Endothelial cell of umbilical vein (primary cell): Measurements from ENCODE around the gene LCOR. TPM values are rescaled to one million over a fixed set of nuclear protein-coding genes. Genes with fewer than 3 reads are reported as not detected.

ENCODE experiments used
- BruUV-seq: library from RNA; stranded (reverse); fragments of 400-500 nt; replicated peaks from 2 replicates; lab custom pipeline; 2021; lab: Mats Ljungman, UMichigan
- CTCF ChIA-PET: fragments of 300-600, 350-600 bp; sonication (Branson Sonifier 250); formaldehyde crosslinking; loops from one replicate; lab custom pipeline; 2021; ENCODE audit warnings: antibody characterized with exemption, inconsistent platforms; lab: Charles Lee
- POLR2A ChIA-PET: fragments of 300-600, 350-600 bp; sonication (Branson Sonifier 250); formaldehyde crosslinking; loops from one replicate; lab custom pipeline; 2021; ENCODE audit warnings: antibody characterized with exemption, inconsistent platforms; lab: Charles Lee
- DNase-seq: peaks from one replicate; pipeline ENCODE4 v3.0.0-alpha.2; 2011; ENCODE audit warnings: low read depth, low spot score
- FAIRE-seq: peaks from 2 replicates; lab custom pipeline; 2011; peaks lifted over from hg19 to GRCh38; lab: Jason Lieb, UNC
- H2AFZ ChIP-seq: 2 replicates; pipeline ENCODE4 v1.6.0; 2012; ENCODE audit warnings: low read depth, low read length, control low read depth, inconsistent platforms
- H3K27ac ChIP-seq: 2 replicates; pipeline ENCODE4 v1.5.1; 2011; ENCODE audit warnings: low read depth, mild to moderate bottlenecking, control low read depth, low read length, moderate library complexity; ENCODE audit not compliant: insufficient read depth
- H3K27me3 ChIP-seq, 2 experiments: 2 replicates each; pipeline versions ENCODE4 v1.6.0 to v1.6.1; 2011; ENCODE audit warnings: low read length in 2 of 2, mixed read lengths in 1 of 2; ENCODE audit not compliant: control insufficient read depth in 2 of 2, insufficient read depth in 2 of 2
- H3K36me3 ChIP-seq, 2 experiments: 2 replicates in 1 of 2; 3 replicates in 1 of 2; pipeline ENCODE4 v1.5.1; 2011; ENCODE audit warnings: low read length in 2 of 2, mild to moderate bottlenecking in 1 of 2, moderate library complexity in 1 of 2; ENCODE audit not compliant: control insufficient read depth in 2 of 2, insufficient read depth in 2 of 2; ENCODE audit errors: extremely low read depth in 1 of 2
- H3K4me1 ChIP-seq: 3 replicates; pipeline ENCODE4 v1.5.1; 2011; ENCODE audit warnings: mild to moderate bottlenecking, low read length; ENCODE audit not compliant: control insufficient read depth, insufficient read depth; ENCODE audit errors: extremely low read depth
- H3K4me2 ChIP-seq: 2 replicates; pipeline ENCODE4 v1.6.1; 2011; ENCODE audit warnings: low read length, control low read depth, mixed read lengths; ENCODE audit not compliant: insufficient read depth
- H3K4me3 ChIP-seq, 3 experiments: fragments of 200-600 bp in 1 of 3; sonication (generic), shearing (Covaris generic) in 1 of 3; replicated peaks in 1 of 3; 2 replicates each; pipeline ENCODE4 v1.5.1; 2011 to 2016; ENCODE audit warnings: control low read depth in 3 of 3, low read length in 3 of 3, mild to moderate bottlenecking in 2 of 3, inconsistent platforms in 1 of 3, low read depth in 1 of 3, moderate library complexity in 1 of 3; ENCODE audit not compliant: insufficient read depth in 1 of 3
- H3K79me2 ChIP-seq: 2 replicates; pipeline ENCODE4 v1.6.0; 2012; ENCODE audit warnings: low read length, inconsistent platforms; ENCODE audit not compliant: control insufficient read depth, insufficient read depth
- H3K9ac ChIP-seq: replicated peaks from 2 replicates; pipeline ENCODE3; 2011; ENCODE audit warnings: low read length, control low read depth; ENCODE audit not compliant: insufficient read depth; ENCODE audit errors: extremely low read depth
- H3K9me1 ChIP-seq: replicated peaks from 3 replicates; pipeline ENCODE4 v1.6.0; 2011; ENCODE audit warnings: mild to moderate bottlenecking, low read length; ENCODE audit not compliant: control insufficient read depth, insufficient read depth; ENCODE audit errors: extremely low read depth
- H3K9me3 ChIP-seq: replicated peaks from 2 replicates; pipeline ENCODE4 v1.5.1; 2012; ENCODE audit warnings: low read length, inconsistent platforms; ENCODE audit not compliant: control insufficient read depth, insufficient read depth
- H4K20me1 ChIP-seq: replicated peaks from 2 replicates; pipeline ENCODE3; 2011; ENCODE audit warnings: mild to moderate bottlenecking, low read length; ENCODE audit not compliant: control insufficient read depth, insufficient read depth; ENCODE audit errors: extremely low read depth
- EZH2 ChIP-seq: IDR thresholded peaks from 2 replicates; pipeline ENCODE4 v1.6.1; 2012; ENCODE audit warnings: borderline replicate concordance, low read depth, mild to moderate bottlenecking, moderate library complexity, low read length, inconsistent platforms; ENCODE audit not compliant: severe bottlenecking
- GATA2 ChIP-seq: IDR thresholded peaks from 2 replicates; pipeline ENCODE4 v1.7.0; 2011; ENCODE audit warnings: low read depth, mild to moderate bottlenecking, moderate library complexity, mixed read lengths, low read length; ENCODE audit not compliant: insufficient read length, insufficient read depth
- MAX ChIP-seq: IDR thresholded peaks from 2 replicates; pipeline ENCODE4 v1.6.1; 2011; ENCODE audit not compliant: insufficient read depth, insufficient read length
- MYC ChIP-seq: IDR thresholded peaks from one replicate; pipeline ENCODE4 v1.6.1; 2011; ENCODE audit warnings: mild to moderate bottlenecking, low read depth, low read length
- POLR2A ChIP-seq: IDR thresholded peaks from 2 replicates; pipeline ENCODE4 v1.6.1; 2012; ENCODE audit warnings: low read depth, mild to moderate bottlenecking, control low read depth, low read length
- POLR2AphosphoS5 ChIP-seq: IDR thresholded peaks from 2 replicates; pipeline ENCODE4 v1.6.1; 2012; ENCODE audit warnings: low read depth, mild to moderate bottlenecking, control low read depth, low read length, moderate library complexity; ENCODE audit not compliant: insufficient read depth
- dilution Hi-C: fragments of 300-500 bp; cut with MboI; formaldehyde crosslinking; loops from one replicate; pipeline ENCODE4 v1.15.0; 2019; ENCODE audit warnings: low sequenced_read_pairs; ENCODE audit not compliant: extremely low pct_ligation_motif_present
- intact Hi-C: fragments of 100-400 bp; cut with micrococcal nuclease; formaldehyde crosslinking; loops from one replicate; pipeline ENCODE4 v1.10.0; 2022
- polyA plus RNA-seq, 4 experiments: library from polyadenylated mRNA; depleted of rRNA in 3 of 4; stranded (reverse) in 3 of 4; unstranded in 1 of 4; fragments of >200 nt; gene quantifications; 2 replicates each; pipeline versions ENCODE4 v1.2.1 to v1.2.3, GENCODE V29; 2011 to 2012; ENCODE audit warnings: missing spikeins in 1 of 4
- total RNA-seq: library from RNA; stranded (reverse); gene quantifications from 2 replicates; pipeline ENCODE4 v1.2.3, GENCODE V29; 2021
- TF ChIP-seq, protein P1 (sequence below), 2 donors: IDR thresholded peaks; 1 replicate in 1 of 2; 2 replicates in 1 of 2; pipeline ENCODE4 v1.5.1; 2011; ENCODE audit warnings: low read length in 2 of 2, mild to moderate bottlenecking in 2 of 2, moderate library complexity in 2 of 2, control low read depth in 1 of 2, inconsistent platforms in 1 of 2, low read depth in 1 of 2; ENCODE audit not compliant: insufficient read depth in 1 of 2; ENCODE audit errors: extremely low read depth in 1 of 2

Gene LCOR
- total and polyA plus RNA-seq, 2 donors (not counting 3 experiments of a cell fraction or from before 2014, with no cell fraction given), result 11.6 to 39.0 TPM

DNA sequence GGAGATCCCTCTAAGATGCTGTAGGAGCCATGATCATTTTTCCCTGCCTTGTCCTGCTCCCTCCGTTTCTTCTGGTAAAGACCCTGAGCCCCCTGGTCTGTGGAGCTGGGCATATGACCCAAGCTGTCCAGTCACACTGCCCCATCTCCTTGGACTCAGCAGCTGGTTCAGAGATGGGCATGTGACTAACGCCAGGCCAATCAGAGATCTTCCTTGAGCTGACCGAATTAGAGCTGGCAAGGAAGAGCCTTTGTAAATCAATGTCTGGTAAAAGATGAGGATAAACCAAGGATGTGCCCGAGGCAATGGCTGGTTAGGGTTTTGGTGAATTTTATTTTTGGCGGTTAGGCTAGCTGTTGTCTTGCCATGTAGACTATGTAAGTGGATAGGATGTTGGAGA, 173.3 kb downstream of the LCOR start:
- Histone ChIP-seq H3K4me3 (no peak overlapping the region), H3K9ac (no peak overlapping the region), H3K27me3 (peaks cover 0 to 2% of the 10 kb centered on the region in 2 experiments), H3K9me3 (no peaks in the 10 kb centered on the region), H3K27ac (no peak overlapping the region), H3K36me3 (no peaks in the 10 kb centered on the region), H3K4me2 (no peak overlapping the region), H4K20me1 (no peaks in the 10 kb centered on the region), H3K4me1 (no peaks in the 10 kb centered on the region), H2AFZ (no peak overlapping the region), H3K79me2 (no peaks in the 10 kb centered on the region), H3K9me1 (no peaks in the 10 kb centered on the region)
- dilution Hi-C loops (no loop called here), intact Hi-C loops (no loop called here)
- POLR2A ChIA-PET, result no interaction called here
- TF ChIP-seq MAX, result no peak
- no peak for TF ChIP-seq POLR2AphosphoS5
- TF ChIP-seq POLR2A, result no peak
- TF ChIP-seq GATA2, result no peak
- TF ChIP-seq MYC, result no peak
- no peak for TF ChIP-seq EZH2
- TF ChIP-seq, protein P1, sequence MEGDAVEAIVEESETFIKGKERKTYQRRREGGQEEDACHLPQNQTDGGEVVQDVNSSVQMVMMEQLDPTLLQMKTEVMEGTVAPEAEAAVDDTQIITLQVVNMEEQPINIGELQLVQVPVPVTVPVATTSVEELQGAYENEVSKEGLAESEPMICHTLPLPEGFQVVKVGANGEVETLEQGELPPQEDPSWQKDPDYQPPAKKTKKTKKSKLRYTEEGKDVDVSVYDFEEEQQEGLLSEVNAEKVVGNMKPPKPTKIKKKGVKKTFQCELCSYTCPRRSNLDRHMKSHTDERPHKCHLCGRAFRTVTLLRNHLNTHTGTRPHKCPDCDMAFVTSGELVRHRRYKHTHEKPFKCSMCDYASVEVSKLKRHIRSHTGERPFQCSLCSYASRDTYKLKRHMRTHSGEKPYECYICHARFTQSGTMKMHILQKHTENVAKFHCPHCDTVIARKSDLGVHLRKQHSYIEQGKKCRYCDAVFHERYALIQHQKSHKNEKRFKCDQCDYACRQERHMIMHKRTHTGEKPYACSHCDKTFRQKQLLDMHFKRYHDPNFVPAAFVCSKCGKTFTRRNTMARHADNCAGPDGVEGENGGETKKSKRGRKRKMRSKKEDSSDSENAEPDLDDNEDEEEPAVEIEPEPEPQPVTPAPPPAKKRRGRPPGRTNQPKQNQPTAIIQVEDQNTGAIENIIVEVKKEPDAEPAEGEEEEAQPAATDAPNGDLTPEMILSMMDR (IDR thresholded peaks at IDR 0.05; ENCODE audit: extremely low read depth in 1 of 2, insufficient read depth in 1 of 2, low read depth in 1 of 2, low read length in 2 of 2), result no peak
- CTCF ChIA-PET, result no interaction called here
- BruUV-seq, result no TSS peak
- DNase-seq (no peak), FAIRE-seq (no peak)
